Measurements from ENCODE around the gene ZNF319.

ZNF319 gene

DNA sequence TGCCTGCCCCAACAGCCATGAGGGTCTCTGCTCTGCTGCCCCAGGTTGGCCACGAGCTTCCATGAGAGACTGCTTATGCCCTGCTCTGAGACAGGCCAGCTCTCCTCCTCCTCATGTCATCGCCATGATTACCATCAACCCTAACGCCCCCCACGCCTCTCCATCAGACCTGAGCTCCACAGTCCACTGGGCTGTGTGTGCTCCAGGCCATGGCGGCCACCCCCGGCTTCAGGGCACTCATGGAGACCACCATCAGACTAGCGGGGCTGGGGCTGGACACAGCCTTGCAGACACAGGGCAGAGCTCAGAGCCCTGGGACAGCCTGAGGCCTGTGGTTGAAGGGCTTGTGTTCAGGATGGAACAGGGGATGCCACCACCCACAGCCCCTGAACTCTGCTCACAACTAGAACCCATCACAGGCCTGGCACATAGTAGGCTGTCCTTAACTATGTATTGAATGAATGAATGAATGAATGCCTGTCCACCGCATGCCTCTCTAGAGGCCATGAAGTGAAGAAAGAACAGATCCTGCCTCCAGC, 44.1 kb downstream of the ZNF319 start:
- Histone ChIP-seq H3K9me3 (ENCODE audit: control insufficient read depth in 1 of 2, low read length in 2 of 2) (no peaks in the 10 kb centered on the region), H3K4me3 (ENCODE audit: low read depth in 1 of 2, low read length in 2 of 2) (no peak overlapping the region), H3K36me3 (ENCODE audit: control insufficient read depth in 1 of 2, insufficient read depth in 2 of 2, low read length in 2 of 2) (no peaks in the 10 kb centered on the region), H3K27ac (ENCODE audit: low read length) (no peak overlapping the region), H3K27me3 (ENCODE audit: low read depth, low read length) (no peaks in the 10 kb centered on the region), H3K4me1 (ENCODE audit: control insufficient read depth in 1 of 2, insufficient read depth in 2 of 2, low read length in 2 of 2) (no peaks in the 10 kb centered on the region)

DNA sequence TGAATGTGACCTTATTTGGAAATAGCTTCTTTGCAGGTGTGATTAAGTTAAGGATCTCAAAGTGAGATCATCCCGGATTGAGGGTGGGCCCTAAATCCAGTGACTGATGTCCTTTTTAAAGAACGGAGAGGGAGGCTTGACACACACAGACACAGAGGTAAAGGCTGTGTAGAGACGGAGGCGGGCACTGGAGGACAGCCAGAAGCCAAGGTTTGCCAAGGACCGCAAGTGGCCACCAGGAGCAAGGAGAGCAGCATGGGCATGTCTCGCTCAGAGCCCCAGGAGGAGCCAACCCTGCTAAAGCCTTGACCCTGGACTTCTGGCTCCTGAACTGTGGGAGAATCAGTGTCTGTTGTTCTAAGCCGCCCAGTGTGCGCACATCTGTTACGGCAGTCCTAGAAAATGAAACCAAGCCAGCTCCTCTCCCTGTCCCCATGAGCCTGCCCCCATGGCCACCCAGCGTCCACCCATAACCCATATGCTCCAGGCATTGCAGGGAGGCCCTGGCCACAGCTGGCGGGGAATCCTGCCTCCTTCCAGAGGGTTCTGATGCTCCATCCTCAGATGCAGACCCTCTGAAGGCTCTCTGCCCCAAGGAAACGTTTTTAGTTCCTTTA, 44.8 kb downstream of the ZNF319 start:
- Histone ChIP-seq H3K9me3 (ENCODE audit: control insufficient read depth in 1 of 2, low read length in 2 of 2) (no peaks in the 10 kb centered on the region), H3K27me3 (ENCODE audit: low read depth, low read length) (no peaks in the 10 kb centered on the region), H3K36me3 (ENCODE audit: control insufficient read depth in 1 of 2, insufficient read depth in 2 of 2, low read length in 2 of 2) (no peaks in the 10 kb centered on the region), H3K4me1 (ENCODE audit: control insufficient read depth in 1 of 2, insufficient read depth in 2 of 2, low read length in 2 of 2) (no peaks in the 10 kb centered on the region), H3K4me3 (ENCODE audit: low read depth in 1 of 2, low read length in 2 of 2) (no peak overlapping the region), H3K27ac (ENCODE audit: low read length) (no peak overlapping the region)

DNA sequence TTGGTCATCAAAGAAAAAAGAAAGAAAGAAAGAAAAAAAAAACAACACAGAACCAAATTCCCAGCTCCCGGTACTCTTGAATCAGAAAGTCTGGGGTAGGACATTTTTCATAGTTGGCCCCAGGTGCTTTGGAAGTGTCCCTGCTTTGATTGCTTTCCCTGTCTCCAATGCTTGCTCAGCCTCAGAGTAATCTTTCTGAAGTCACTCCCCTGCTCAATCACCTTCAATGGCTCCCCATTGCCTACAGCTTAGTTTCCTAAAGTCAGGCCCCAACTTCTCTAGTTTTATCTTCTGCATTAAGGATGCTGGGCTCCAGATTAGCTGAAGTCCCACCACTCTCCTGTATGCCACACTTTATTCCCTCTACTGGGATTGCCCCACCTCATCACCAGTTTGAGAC, 46.6 kb downstream of the ZNF319 start:
- Histone ChIP-seq H3K27ac (ENCODE audit: low read length) (no peak overlapping the region), H3K9me3 (ENCODE audit: control insufficient read depth in 1 of 2, low read length in 2 of 2) (no peaks in the 10 kb centered on the region), H3K4me1 (ENCODE audit: control insufficient read depth in 1 of 2, insufficient read depth in 2 of 2, low read length in 2 of 2) (no peaks in the 10 kb centered on the region), H3K27me3 (ENCODE audit: low read depth, low read length) (no peaks in the 10 kb centered on the region), H3K36me3 (ENCODE audit: control insufficient read depth in 1 of 2, insufficient read depth in 2 of 2, low read length in 2 of 2) (no peaks in the 10 kb centered on the region), H3K4me3 (ENCODE audit: low read depth in 1 of 2, low read length in 2 of 2) (no peak overlapping the region)

DNA sequence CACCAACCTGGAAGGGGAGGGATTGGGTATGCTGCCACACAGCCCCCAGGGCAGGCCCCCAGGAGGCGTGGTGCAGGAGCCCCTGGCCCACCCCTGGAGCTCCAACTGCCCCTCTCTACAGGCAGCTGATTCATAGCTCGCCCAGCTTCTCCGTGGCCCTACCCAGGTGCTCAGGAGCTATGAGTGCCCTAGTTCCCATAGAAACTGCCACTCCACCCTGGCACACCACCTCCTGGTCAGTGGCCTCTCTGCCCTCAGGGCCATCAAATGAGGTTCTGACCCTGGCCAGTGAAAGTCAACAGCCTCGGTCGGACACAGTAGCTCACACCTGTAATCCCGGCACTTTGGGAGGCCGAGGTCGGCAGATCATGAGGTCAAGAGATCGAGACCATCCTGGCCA, 47.6 kb downstream of the ZNF319 start:
- Histone ChIP-seq H3K27me3 (ENCODE audit: low read depth, low read length) (no peaks in the 10 kb centered on the region), H3K9me3 (ENCODE audit: control insufficient read depth in 1 of 2, low read length in 2 of 2) (no peaks in the 10 kb centered on the region), H3K36me3 (ENCODE audit: control insufficient read depth in 1 of 2, insufficient read depth in 2 of 2, low read length in 2 of 2) (no peaks in the 10 kb centered on the region), H3K4me1 (ENCODE audit: control insufficient read depth in 1 of 2, insufficient read depth in 2 of 2, low read length in 2 of 2) (no peaks in the 10 kb centered on the region), H3K4me3 (ENCODE audit: low read depth in 1 of 2, low read length in 2 of 2) (no peak overlapping the region), H3K27ac (ENCODE audit: low read length) (no peak overlapping the region)

DNA sequence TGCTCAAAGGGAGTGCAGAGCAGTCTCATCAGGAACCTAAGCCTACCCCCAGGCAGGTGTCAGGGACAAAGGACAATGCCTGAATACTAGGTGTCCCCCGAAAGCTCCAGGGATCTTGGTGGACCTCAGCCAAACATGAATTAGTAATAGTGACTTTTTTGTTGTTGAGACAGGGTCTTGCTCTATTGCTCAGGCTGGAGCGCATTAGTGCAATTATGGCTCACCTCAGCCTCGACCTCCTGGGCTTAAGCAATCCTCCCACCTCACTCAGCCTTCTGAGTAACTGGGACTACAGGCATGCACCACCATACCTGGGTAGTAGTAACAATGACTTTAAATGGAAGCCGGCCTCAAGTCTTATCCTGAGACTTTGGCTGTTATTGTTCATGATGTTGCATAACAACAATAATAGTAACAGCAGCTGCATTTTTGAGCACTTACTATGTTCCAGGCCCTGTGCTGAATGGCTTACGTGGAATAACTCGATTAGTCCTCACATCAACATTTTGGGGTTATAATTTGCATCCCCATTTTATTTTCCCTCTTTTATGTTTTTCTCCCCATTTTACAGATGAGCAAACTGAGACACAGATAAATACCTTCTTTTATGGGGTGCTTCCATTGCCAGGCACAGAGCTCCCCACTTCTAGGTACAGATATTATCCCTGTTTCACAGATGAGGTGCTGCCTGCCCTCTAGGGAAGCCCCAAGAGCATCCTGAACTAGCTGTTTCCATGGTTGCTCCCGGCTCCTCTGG, 49.1 kb downstream of the ZNF319 start:
- no peaks in the 10 kb centered on the region for H3K27me3 ChIP-seq (ENCODE audit: low read depth, low read length)
- H3K4me3 ChIP-seq (ENCODE audit: low read depth in 1 of 2, low read length in 2 of 2) = no peak overlapping the region
- no peak overlapping the region for H3K27ac ChIP-seq (ENCODE audit: low read length)
- no peaks in the 10 kb centered on the region for H3K9me3 ChIP-seq (ENCODE audit: control insufficient read depth in 1 of 2, low read length in 2 of 2)
- H3K36me3 ChIP-seq (ENCODE audit: control insufficient read depth in 1 of 2, insufficient read depth in 2 of 2, low read length in 2 of 2) = no peaks in the 10 kb centered on the region
- no peaks in the 10 kb centered on the region for H3K4me1 ChIP-seq (ENCODE audit: control insufficient read depth in 1 of 2, insufficient read depth in 2 of 2, low read length in 2 of 2)

DNA sequence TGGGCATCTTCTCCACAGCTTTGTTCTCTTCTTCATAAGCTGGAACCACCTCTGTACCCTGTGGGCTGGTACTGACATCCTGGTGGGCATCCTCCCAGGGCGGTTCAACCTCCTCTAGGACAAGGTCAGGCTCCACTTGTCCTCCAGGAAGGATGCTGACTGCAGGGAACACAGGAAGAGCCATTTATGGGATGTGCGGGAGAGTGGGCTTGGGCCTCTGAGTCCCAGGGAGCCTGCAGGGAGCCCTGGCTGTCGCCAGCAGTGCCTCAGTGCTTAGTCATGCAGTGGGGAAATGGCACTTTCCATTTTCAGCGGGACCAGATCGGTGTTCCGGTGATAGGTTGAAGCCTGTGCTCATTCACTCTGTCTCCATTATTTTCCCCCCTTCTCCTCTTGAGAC, 50.1 kb downstream of the ZNF319 start:
- H3K9me3 ChIP-seq (ENCODE audit: control insufficient read depth in 1 of 2, low read length in 2 of 2) = no peaks in the 10 kb centered on the region
- H3K27ac ChIP-seq (ENCODE audit: low read length) = no peak overlapping the region
- no peak overlapping the region for H3K4me3 ChIP-seq (ENCODE audit: low read depth in 1 of 2, low read length in 2 of 2)
- H3K27me3 ChIP-seq (ENCODE audit: low read depth, low read length) = no peaks in the 10 kb centered on the region
- no peaks in the 10 kb centered on the region for H3K36me3 ChIP-seq (ENCODE audit: control insufficient read depth in 1 of 2, insufficient read depth in 2 of 2, low read length in 2 of 2)
- H3K4me1 ChIP-seq (ENCODE audit: control insufficient read depth in 1 of 2, insufficient read depth in 2 of 2, low read length in 2 of 2) = no peaks in the 10 kb centered on the region

DNA sequence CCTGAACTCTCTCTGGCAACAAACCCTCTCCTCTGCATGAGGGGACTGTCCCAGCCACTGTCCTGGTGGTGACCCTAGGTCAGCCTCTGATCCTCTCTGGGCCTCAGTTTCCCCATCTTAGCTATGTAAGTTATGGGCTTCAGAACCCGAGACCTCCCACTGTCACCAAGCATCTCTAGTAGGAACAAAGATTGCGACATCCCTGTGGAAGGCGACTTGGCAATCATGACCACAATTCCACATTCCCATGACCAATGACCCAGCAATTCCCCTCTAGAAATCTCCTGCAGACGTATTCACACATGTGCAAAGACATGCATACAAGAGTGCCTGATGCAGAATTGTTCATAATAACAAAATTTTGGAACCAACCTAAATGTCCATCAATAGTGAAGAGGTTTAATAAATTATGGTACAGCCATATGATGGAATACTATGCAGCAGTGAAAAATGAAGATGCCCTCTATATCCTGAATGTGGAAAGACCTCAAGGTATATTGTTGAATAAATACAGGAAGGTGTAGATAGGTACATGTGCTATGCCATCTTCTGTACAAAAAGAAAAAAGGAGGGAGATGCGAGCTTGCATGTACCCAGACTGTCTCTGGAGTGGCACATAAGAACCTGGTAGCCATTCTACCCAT, 50.8 kb downstream of the ZNF319 start:
- no peaks in the 10 kb centered on the region for H3K36me3 ChIP-seq (ENCODE audit: control insufficient read depth in 1 of 2, insufficient read depth in 2 of 2, low read length in 2 of 2)
- no peaks in the 10 kb centered on the region for H3K27me3 ChIP-seq (ENCODE audit: low read depth, low read length)
- H3K4me1 ChIP-seq (ENCODE audit: control insufficient read depth in 1 of 2, insufficient read depth in 2 of 2, low read length in 2 of 2) = no peaks in the 10 kb centered on the region
- H3K9me3 ChIP-seq (ENCODE audit: control insufficient read depth in 1 of 2, low read length in 2 of 2) = no peaks in the 10 kb centered on the region
- no peak overlapping the region for H3K27ac ChIP-seq (ENCODE audit: low read length)
- H3K4me3 ChIP-seq (ENCODE audit: low read depth in 1 of 2, low read length in 2 of 2) = no peak overlapping the region

DNA sequence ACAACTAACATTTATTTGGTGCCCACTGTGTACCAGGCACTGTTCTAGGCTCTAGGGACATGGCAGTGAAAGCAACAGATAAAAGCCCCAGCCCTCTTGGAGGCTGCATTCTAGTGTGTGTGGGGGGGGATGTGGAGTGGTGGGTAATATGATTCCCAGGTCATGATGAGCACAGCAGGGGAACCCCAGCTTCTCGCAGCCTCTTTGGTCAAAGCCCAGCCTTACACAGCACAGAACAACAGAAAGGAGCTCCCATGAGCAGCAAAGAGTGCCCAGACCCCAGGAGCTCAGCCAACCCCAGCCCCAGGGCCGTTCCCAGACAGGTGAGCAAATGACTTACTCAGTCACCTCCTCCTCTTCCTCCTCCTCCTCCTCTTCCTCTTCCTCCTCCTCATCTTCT, 51.5 kb downstream of the ZNF319 start:
- Histone ChIP-seq H3K4me1 (ENCODE audit: control insufficient read depth in 1 of 2, insufficient read depth in 2 of 2, low read length in 2 of 2) (no peaks in the 10 kb centered on the region), H3K9me3 (ENCODE audit: control insufficient read depth in 1 of 2, low read length in 2 of 2) (no peaks in the 10 kb centered on the region)

DNA sequence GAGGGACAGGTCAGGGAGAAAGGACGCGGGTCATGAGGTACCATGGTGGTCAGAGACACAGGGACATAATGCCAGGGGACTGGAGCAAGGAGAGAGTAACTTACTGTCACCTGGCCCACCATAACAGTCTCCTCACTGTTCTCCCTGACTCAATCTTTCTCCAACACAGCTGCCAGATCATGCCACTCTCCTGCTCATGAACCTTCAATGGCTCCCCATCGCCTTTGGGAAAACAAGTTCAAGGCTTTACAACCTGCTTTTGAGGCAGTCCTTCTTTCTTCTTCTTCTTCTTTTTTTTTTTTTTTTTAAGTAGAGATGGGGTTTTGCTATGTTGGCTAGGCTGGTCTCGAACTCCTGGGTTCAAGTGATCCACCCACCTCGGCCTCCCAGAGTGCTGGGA, 52.4 kb downstream of the ZNF319 start:
- Histone ChIP-seq H3K36me3 (ENCODE audit: control insufficient read depth in 1 of 2, insufficient read depth in 2 of 2, low read length in 2 of 2) (no peaks in the 10 kb centered on the region), H3K4me3 (ENCODE audit: low read depth in 1 of 2, low read length in 2 of 2) (no peak overlapping the region)

More for the DNA sequence above, 51.5 kb downstream of the ZNF319 start:
- Histone ChIP-seq H3K27me3 (ENCODE audit: low read depth, low read length) (no peaks in the 10 kb centered on the region), H3K27ac (ENCODE audit: low read length) (no peak overlapping the region), H3K4me3 (ENCODE audit: low read depth in 1 of 2, low read length in 2 of 2) (no peak overlapping the region), H3K36me3 (ENCODE audit: control insufficient read depth in 1 of 2, insufficient read depth in 2 of 2, low read length in 2 of 2) (no peaks in the 10 kb centered on the region)

DNA sequence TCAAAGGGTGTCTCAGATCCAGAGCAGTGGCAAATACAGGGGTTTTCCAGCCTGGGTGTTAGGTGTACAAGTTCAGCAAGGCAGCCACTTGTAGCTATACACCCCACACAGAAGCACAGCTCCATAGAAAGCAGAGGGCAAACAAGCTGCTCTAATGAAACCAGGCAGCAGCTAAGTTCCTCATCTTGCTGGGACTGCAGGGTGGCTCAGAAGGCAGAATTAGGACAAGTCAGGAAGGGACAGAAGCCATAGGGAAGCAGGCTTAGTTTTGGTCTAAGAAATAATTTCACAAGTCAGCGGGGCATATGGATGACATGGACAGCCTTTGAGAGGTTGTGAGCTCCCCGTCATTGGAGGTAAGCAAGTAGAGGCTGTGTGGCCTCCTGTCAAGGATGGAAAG, 53.2 kb downstream of the ZNF319 start:
- Histone ChIP-seq H3K27me3 (ENCODE audit: low read depth, low read length) (no peaks in the 10 kb centered on the region), H3K9me3 (ENCODE audit: control insufficient read depth in 1 of 2, low read length in 2 of 2) (no peaks in the 10 kb centered on the region), H3K36me3 (ENCODE audit: control insufficient read depth in 1 of 2, insufficient read depth in 2 of 2, low read length in 2 of 2) (no peaks in the 10 kb centered on the region), H3K27ac (ENCODE audit: low read length) (no peak overlapping the region), H3K4me3 (ENCODE audit: low read depth in 1 of 2, low read length in 2 of 2) (no peak overlapping the region), H3K4me1 (ENCODE audit: control insufficient read depth in 1 of 2, insufficient read depth in 2 of 2, low read length in 2 of 2) (no peaks in the 10 kb centered on the region)

More for the DNA sequence above, 52.4 kb downstream of the ZNF319 start:
- no peaks in the 10 kb centered on the region for H3K9me3 ChIP-seq (ENCODE audit: control insufficient read depth in 1 of 2, low read length in 2 of 2)
- no peaks in the 10 kb centered on the region for H3K4me1 ChIP-seq (ENCODE audit: control insufficient read depth in 1 of 2, insufficient read depth in 2 of 2, low read length in 2 of 2)
- H3K27ac ChIP-seq (ENCODE audit: low read length) = no peak overlapping the region
- H3K27me3 ChIP-seq (ENCODE audit: low read depth, low read length) = no peaks in the 10 kb centered on the region

DNA sequence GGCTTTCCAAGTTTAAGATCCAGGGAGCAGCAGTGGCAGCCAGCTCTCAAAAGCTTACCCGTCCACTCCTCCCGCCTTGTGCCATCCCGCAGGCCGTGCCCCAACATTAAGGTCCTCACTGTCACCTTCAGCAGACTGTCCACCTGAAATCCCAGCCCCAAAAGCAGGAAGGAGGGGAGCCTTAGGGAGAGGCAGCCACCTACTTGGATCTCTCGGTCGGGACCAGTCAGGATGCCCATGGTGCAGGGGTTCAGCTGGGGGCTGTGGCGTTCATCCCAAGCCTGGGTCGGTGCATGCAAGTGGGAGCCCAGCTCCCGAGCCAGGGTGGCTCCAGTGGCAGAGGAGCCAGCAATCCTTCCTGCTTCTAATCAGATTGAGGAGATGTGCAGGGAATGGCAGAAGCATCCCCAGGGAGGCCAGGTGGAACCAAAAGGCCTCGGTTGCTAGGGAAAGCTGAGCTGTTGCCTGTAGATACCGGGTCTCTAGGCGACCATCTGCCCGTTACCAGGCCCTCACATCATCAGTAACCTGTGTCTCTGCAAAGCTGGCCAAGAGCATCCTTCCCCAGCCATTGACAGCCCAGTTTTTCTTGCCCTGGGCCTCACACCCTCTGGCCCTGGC, 54.2 kb downstream of the ZNF319 start:
- H3K36me3 ChIP-seq (ENCODE audit: control insufficient read depth in 1 of 2, insufficient read depth in 2 of 2, low read length in 2 of 2) = no peaks in the 10 kb centered on the region
- no peak overlapping the region for H3K4me3 ChIP-seq (ENCODE audit: low read depth in 1 of 2, low read length in 2 of 2)
- H3K27ac ChIP-seq (ENCODE audit: low read length) = no peak overlapping the region
- H3K9me3 ChIP-seq (ENCODE audit: control insufficient read depth in 1 of 2, low read length in 2 of 2) = no peaks in the 10 kb centered on the region
- no peaks in the 10 kb centered on the region for H3K4me1 ChIP-seq (ENCODE audit: control insufficient read depth in 1 of 2, insufficient read depth in 2 of 2, low read length in 2 of 2)
- H3K27me3 ChIP-seq (ENCODE audit: low read depth, low read length) = no peaks in the 10 kb centered on the region

Measured in muscle layer of duodenum (tissue), 2 donors.